GM19467 (cell line): ENCODE measurements around the gene TMEM259.

Experiments
- ATAC-seq: cut with Tn5 transposase; IDR thresholded peaks from one replicate; pipeline ENCODE4 v1.9.1; 2021; ENCODE audit warnings: mild to moderate bottlenecking, moderate library complexity; ENCODE audit not compliant: unreplicated experiment

The TMEM259 gene

DNA sequence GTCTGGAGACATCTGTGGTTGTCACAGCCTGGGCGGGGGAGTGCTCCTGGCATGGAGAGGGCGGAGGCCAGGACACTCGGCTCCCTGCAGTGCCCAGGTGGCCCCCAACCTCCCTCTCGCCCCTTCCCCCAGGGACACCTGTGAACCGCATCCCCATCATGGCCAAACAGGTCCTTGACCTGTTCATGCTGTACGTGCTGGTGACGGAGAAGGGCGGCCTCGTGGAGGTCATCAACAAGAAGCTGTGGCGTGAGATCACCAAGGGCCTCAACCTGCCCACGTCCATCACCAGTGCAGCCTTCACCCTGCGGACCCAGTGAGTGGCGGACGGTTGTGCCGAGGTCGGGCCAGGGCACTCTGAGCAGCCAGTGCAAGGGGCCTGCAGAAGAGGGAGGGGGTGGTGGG lies 56.8 kb downstream of the TMEM259 start:
- ATAC-seq: no peak

- ATAC-seq: no peak
Measured at GRCh38 chr19:963486-963951, 57.4 kb downstream of the TMEM259 start.

DNA sequence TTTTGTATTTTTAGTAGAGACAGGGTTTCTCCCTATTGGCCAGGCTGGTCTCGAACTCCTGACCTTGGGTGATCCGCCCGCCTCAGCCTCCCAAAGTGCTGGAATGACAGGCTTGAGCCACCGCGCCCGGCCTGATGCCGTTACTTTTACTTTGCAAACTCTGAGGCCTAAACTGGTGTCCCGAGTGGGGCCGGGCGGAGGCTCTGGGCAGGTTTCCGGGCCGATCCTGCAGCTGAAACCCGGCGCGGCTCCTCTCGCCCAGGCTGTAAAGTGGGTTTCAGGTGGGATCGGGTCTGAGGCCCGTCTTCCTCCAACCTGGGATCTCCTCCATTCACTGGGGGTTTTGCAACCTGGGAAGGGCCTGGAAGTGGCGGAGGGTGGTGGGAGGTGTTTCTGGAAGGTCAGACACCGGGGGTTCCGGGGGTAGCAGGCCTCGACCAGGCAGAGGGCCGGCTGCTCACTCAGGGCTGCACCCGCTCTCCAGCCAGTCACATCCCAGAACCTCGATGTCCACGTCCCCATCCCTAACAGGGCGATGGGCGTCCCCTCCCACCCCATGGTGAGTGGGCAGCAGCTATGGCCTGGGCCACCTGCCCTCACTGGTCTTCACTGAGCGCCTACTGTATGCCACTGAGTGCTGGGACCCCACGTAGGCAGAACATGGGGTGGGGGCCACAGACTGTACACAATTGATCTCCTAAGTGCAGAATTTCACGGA lies 58.1 kb downstream of the TMEM259 start:
- no peak for ATAC-seq

GRCh38 chr19:961866-962620 lies 58.9 kb downstream of the TMEM259 start:
- ATAC-seq: no peak

DNA sequence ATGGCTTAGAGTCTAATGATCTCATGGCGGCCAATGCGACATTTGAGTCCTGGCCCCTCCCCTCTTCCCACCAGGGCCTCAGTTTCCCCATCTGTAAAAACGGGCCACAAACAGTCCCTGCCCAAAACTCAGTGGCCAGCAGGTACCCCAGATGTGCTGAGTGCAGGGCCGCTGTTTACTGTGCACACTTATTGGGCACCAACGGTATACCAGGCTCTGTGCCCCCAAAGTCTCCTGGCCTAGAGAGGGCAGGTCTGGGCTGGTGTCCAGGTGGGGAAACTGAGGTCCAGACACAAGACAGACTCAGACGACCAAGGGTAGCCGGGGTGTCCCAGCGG lies 60.4 kb downstream of the TMEM259 start:
- ATAC-seq: no peak

DNA sequence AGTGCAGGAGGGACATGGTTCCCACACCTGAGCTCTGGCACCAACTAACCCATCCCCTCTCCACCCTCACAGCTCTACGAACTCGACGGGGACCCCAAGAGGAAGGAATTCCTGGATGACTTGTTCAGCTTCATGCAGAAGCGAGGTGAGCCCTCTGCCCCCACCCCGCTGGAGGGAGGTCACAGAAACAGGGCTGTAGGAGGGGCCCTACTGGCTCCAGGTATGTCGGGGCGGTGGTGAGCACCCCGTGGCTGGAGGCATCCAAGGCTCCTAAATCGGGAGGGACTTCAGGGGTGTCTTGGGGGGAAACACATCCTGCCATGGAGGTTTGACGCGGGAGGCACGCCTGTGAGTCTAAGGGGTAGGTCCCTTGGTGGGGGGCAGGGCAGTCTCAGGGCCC lies 60.9 kb downstream of the TMEM259 start:
- no peak for ATAC-seq
